RWPE1 (cell line): ENCODE data around the gene HECTD4.

Experiments used
- CTCF ChIA-PET: fragments of 350-600 bp; sonication (Branson Sonifier 250); formaldehyde crosslinking; extraction: SDS; loops from one replicate; lab custom pipeline; 2021; lab: Yijun Ruan, JAX
- POLR2A ChIA-PET: fragments of 400-600 bp; formaldehyde crosslinking; extraction: SDS; loops from one replicate; lab custom pipeline; 2020; ENCODE audit warnings: antibody characterized with exemption; ENCODE audit not compliant: low non-redundant PET; lab: Yijun Ruan, JAX
- DNase-seq: peaks from one replicate; pipeline ENCODE4 v3.0.0; 2012; ENCODE audit warnings: low spot score
- H3K27ac ChIP-seq: fragments of 450-650 bp; 2 replicates; pipeline ENCODE4 v1.5.1; 2017
- CTCF ChIP-seq: fragments of 450-650 bp; conservative IDR thresholded peaks from 2 replicates; pipeline ENCODE4 v1.5.1; 2017; ENCODE audit warnings: low read depth, mild to moderate bottlenecking

HECTD4 gene

GRCh38 chr12:112178796-112179195 is 203.4 kb downstream of the HECTD4 start:
- ChIA-PET CTCF (interaction anchor here (0.6 kb wide), 1 partner anchor 158 kb away, joined by 3 read pairs; no protein-coding TSS in a partner anchor), POLR2A (no interaction called here)
- no peak for TF ChIP-seq CTCF
- H3K27ac ChIP-seq: no peak overlapping the region
- DNase-seq: no peak

GRCh38 chr12:112176321-112177010 is 205.8 kb downstream of the HECTD4 start:
- TF ChIP-seq CTCF: no peak
- ChIA-PET POLR2A (no interaction called here), CTCF (no interaction called here)
- H3K27ac ChIP-seq: 0 out of 2 replicates have a peak overlapping the region, but pooled peaks have one; percentile 8
- no peak for DNase-seq

- 0 out of 2 replicates have a peak overlapping the region, but pooled peaks have one; percentile 8 for H3K27ac ChIP-seq
- CTCF ChIA-PET: interaction anchor here (0.6 kb wide), 1 partner anchor 40 kb away, joined by 9 read pairs; no protein-coding TSS in a partner anchor
- DNase-seq: no peak
- POLR2A ChIA-PET: interaction anchor here (0.6 kb wide), 1 partner anchor 224 kb away, joined by 4 read pairs; no protein-coding TSS in a partner anchor
- TF ChIP-seq CTCF: no peak
These were observed 206.7 kb downstream of the HECTD4 start for GRCh38 chr12:112175361-112176155.

GRCh38 chr12:112172556-112173324 is 209.5 kb downstream of the HECTD4 start:
- H3K27ac ChIP-seq: no peak overlapping the region
- TF ChIP-seq CTCF: no peak
- POLR2A ChIA-PET: no interaction called here
- CTCF ChIA-PET: interaction anchor here (0.6 to 0.7 kb wide), 3 partner anchors 9 to 16 kb away, joined by 3 to 4 read pairs (median 3); no protein-coding TSS in a partner anchor
- no peak for DNase-seq

GRCh38 chr12:112170971-112171596 is 211.1 kb downstream of the HECTD4 start:
- TF ChIP-seq CTCF: no peak
- DNase-seq: no peak
- ChIA-PET CTCF (interaction anchor here (0.6 kb wide), 1 partner anchor 18 kb away, joined by 4 read pairs; no protein-coding TSS in a partner anchor), POLR2A (no interaction called here)
- H3K27ac ChIP-seq: peak overlapping the region; percentile 7; the same call in 1 of the 2 replicates
